CD14-positive monocyte (primary cell): Measurements from ENCODE around the gene ZNF697. TPM values are rescaled to one million over a fixed set of nuclear protein-coding genes. Genes with fewer than 3 reads are reported as not detected.

Experiments
- DNase-seq, 3 donors: peaks; one replicate each; pipeline ENCODE4 v3.0.0-alpha.2; 2011 to 2022
- H2AFZ ChIP-seq: 2 replicates; pipeline ENCODE4 v1.6.0; 2012; ENCODE audit warnings: mild to moderate bottlenecking, low read depth, low read length, inconsistent platforms; ENCODE audit not compliant: insufficient read depth, poor library complexity, severe bottlenecking
- H3K27ac ChIP-seq, 2 donors: 1 replicate in 1 of 2; 2 replicates in 1 of 2; pipeline ENCODE4 v1.5.1; 2012 to 2013; ENCODE audit warnings: low read length in 2 of 2, control low read depth in 1 of 2, inconsistent platforms in 1 of 2, low read depth in 1 of 2, mild to moderate bottlenecking in 1 of 2
- H3K27me3 ChIP-seq, 2 donors: one replicate each; pipeline versions ENCODE4 v1.6.0 to v1.6.1; 2011 to 2013; ENCODE audit warnings: low read length in 2 of 2; ENCODE audit not compliant: control insufficient read depth in 2 of 2, insufficient read depth in 2 of 2
- H3K36me3 ChIP-seq, 2 donors: replicated peaks in 1 of 2; 1 replicate in 1 of 2; 2 replicates in 1 of 2; pipeline versions ENCODE4 v1.5.1 to v1.6.1; 2012 to 2013; ENCODE audit warnings: low read length in 2 of 2, control low read depth in 1 of 2, inconsistent platforms in 1 of 2, mild to moderate bottlenecking in 1 of 2; ENCODE audit not compliant: insufficient read depth in 2 of 2, control insufficient read depth in 1 of 2
- H3K4me1 ChIP-seq, 2 donors: 1 replicate in 1 of 2; 2 replicates in 1 of 2; pipeline versions ENCODE4 v1.5.1 to v1.6.1; 2012 to 2013; ENCODE audit warnings: low read length in 2 of 2, control low read depth in 1 of 2, inconsistent platforms in 1 of 2, mild to moderate bottlenecking in 1 of 2, moderate library complexity in 1 of 2; ENCODE audit not compliant: insufficient read depth in 2 of 2, control insufficient read depth in 1 of 2
- H3K4me2 ChIP-seq: replicated peaks from 2 replicates; pipeline ENCODE3; 2012; ENCODE audit warnings: low read length, moderate library complexity, mild to moderate bottlenecking; ENCODE audit not compliant: poor library complexity, severe bottlenecking; ENCODE audit errors: extremely low read depth
- H3K4me3 ChIP-seq, 3 experiments: fragments of 200-600 bp in 1 of 3; sonication (generic) in 1 of 3; replicated peaks in 1 of 3; 1 replicate in 2 of 3; 2 replicates in 1 of 3; pipeline ENCODE4 v1.5.1; 2011 to 2013; ENCODE audit warnings: low read length in 3 of 3, mild to moderate bottlenecking in 3 of 3, control low read depth in 2 of 3, low read depth in 2 of 3, inconsistent platforms in 1 of 3, moderate library complexity in 1 of 3
- H3K79me2 ChIP-seq: 2 replicates; pipeline ENCODE4 v1.6.0; 2012; ENCODE audit warnings: mild to moderate bottlenecking, control low read depth, inconsistent platforms, low read length, moderate library complexity; ENCODE audit not compliant: insufficient read depth
- H3K9ac ChIP-seq: 2 replicates; pipeline ENCODE4 v1.6.0; 2017; ENCODE audit warnings: low read length, mild to moderate bottlenecking; ENCODE audit not compliant: insufficient read depth, poor library complexity, severe bottlenecking
- H3K9me3 ChIP-seq, 2 donors: replicated peaks in 1 of 2; 1 replicate in 1 of 2; 2 replicates in 1 of 2; pipeline versions ENCODE4 v1.5.1 to v1.6.1; 2012 to 2013; ENCODE audit warnings: low read length in 2 of 2, control low read depth in 1 of 2; ENCODE audit not compliant: control insufficient read depth in 1 of 2, insufficient read depth in 1 of 2
- H4K20me1 ChIP-seq: 2 replicates; pipeline ENCODE4 v1.6.0; 2012; ENCODE audit warnings: mild to moderate bottlenecking, low read length, control low read depth, moderate library complexity; ENCODE audit not compliant: insufficient read depth
- H3K27ac Mint-ChIP-seq, 7 donors: one replicate each; pipeline ENCODE4 v1.8.0; 2020; ENCODE audit warnings: mild to moderate bottlenecking in 7 of 7, mixed read lengths in 7 of 7, moderate library complexity in 6 of 7, inconsistent platforms in 2 of 7
- H3K27me3 Mint-ChIP-seq, 3 donors: one replicate each; pipeline ENCODE4 v1.8.0; 2021 to 2022; ENCODE audit warnings: low read depth in 3 of 3, mild to moderate bottlenecking in 3 of 3, mixed read lengths in 3 of 3, moderate library complexity in 3 of 3, inconsistent platforms in 1 of 3
- H3K36me3 Mint-ChIP-seq, 2 donors: one replicate each; pipeline ENCODE4 v1.8.0; 2020; ENCODE audit warnings: mixed read lengths in 2 of 2, inconsistent platforms in 1 of 2, mild to moderate bottlenecking in 1 of 2
- H3K4me1 Mint-ChIP-seq: one replicate; pipeline ENCODE4 v1.8.0; 2020; ENCODE audit warnings: mild to moderate bottlenecking, mixed read lengths
- H3K4me3 Mint-ChIP-seq, 2 donors: one replicate each; pipeline ENCODE4 v1.8.0; 2020; ENCODE audit warnings: mild to moderate bottlenecking in 2 of 2, mixed read lengths in 2 of 2, moderate library complexity in 1 of 2
- H3K9me3 Mint-ChIP-seq, 7 donors: one replicate each; pipeline ENCODE4 v1.8.0; 2020 to 2022; ENCODE audit warnings: mixed read lengths in 7 of 7, mild to moderate bottlenecking in 6 of 7, moderate library complexity in 6 of 7, inconsistent platforms in 2 of 7
- WGBS: methylation state at CpG from one replicate; pipeline ENCODE4 v1.1.5; 2013; ENCODE audit warnings: missing lambda C conversion rate; ENCODE audit not compliant: insufficient coverage; 5-methylcytosine and 5-hydroxymethylcytosine counted together
- intact Hi-C, 2 donors: fragments of 100-400 bp; cut with micrococcal nuclease; formaldehyde crosslinking; loops; one replicate each; pipeline versions ENCODE4 v1.15.0 to v1.15.1; 2023
- polyA plus RNA-seq, 3 donors: library from polyadenylated mRNA; depleted of rRNA in 1 of 3; unstranded in 2 of 3; stranded (reverse) in 1 of 3; fragments of 300-500 nt in 2 of 3; fragments of >200 nt in 1 of 3; fragmentation: Illumina TruSeq in 2 of 3; gene quantifications; 1 replicate in 2 of 3; 2 replicates in 1 of 3; pipeline ENCODE4 v1.2.3, GENCODE V29; 2012 to 2021
- TF ChIP-seq, protein P1 (sequence below): fragments of 200-600 bp; IDR thresholded peaks from one replicate; pipeline ENCODE4 v1.8.0; 2022; ENCODE audit warnings: antibody characterized with exemption, mild to moderate bottlenecking

Gene ZNF697
- polyA plus RNA-seq, 3 donors, result 0.37 to 3.1 (median 0.49) TPM

DNA sequence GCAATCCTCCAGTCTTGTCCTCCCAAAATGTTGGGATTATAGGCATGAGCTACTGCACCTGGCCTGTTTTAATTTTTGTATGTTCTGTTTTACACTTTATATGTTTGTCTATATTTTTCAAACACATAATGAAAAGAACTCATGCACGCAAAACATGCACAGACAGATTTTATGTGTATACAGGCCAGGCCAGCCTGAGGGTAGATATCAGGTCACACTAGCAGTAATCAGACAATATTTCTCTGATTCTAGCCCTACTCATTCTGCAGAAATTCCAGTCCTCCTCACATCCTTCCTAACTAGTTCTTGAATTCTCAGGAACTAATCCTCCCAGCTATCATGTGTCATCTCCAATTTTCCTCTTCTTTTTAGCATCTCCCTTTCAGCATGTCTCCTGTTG is 35.8 kb upstream of the ZNF697 start:
- H3K4me3 Mint-ChIP-seq, result no peak overlapping the region
- H3K36me3 Mint-ChIP-seq, result no peaks in the 10 kb centered on the region
- Histone ChIP-seq H3K79me2 (no peaks in the 10 kb centered on the region), H3K4me1 (no peaks in the 10 kb centered on the region), H3K36me3 (no peaks in the 10 kb centered on the region), H3K27ac (no peak overlapping the region), H3K9me3 (no peaks in the 10 kb centered on the region), H3K27me3 (no peaks in the 10 kb centered on the region), H3K9ac (no peak overlapping the region), H4K20me1 (no peaks in the 10 kb centered on the region), H2AFZ (no peak overlapping the region), H3K4me2 (no peak overlapping the region), H3K4me3 (no peak overlapping the region)
- WGBS, result 83% methylated on average over 1 of the region's 1 CpG
- H3K9me3 Mint-ChIP-seq, result peaks cover 0 to 2% (median 0%) of the 10 kb centered on the region in 7 donors
- H3K27ac Mint-ChIP-seq, result no peak overlapping the region
- no peak for DNase-seq
- peaks cover 2 to 4% (median 3%) of the 10 kb centered on the region in 3 donors for H3K27me3 Mint-ChIP-seq
- no peaks in the 10 kb centered on the region for H3K4me1 Mint-ChIP-seq
- TF ChIP-seq, protein P1, sequence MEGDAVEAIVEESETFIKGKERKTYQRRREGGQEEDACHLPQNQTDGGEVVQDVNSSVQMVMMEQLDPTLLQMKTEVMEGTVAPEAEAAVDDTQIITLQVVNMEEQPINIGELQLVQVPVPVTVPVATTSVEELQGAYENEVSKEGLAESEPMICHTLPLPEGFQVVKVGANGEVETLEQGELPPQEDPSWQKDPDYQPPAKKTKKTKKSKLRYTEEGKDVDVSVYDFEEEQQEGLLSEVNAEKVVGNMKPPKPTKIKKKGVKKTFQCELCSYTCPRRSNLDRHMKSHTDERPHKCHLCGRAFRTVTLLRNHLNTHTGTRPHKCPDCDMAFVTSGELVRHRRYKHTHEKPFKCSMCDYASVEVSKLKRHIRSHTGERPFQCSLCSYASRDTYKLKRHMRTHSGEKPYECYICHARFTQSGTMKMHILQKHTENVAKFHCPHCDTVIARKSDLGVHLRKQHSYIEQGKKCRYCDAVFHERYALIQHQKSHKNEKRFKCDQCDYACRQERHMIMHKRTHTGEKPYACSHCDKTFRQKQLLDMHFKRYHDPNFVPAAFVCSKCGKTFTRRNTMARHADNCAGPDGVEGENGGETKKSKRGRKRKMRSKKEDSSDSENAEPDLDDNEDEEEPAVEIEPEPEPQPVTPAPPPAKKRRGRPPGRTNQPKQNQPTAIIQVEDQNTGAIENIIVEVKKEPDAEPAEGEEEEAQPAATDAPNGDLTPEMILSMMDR, result no peak
- intact Hi-C loops, result no loop called here

DNA sequence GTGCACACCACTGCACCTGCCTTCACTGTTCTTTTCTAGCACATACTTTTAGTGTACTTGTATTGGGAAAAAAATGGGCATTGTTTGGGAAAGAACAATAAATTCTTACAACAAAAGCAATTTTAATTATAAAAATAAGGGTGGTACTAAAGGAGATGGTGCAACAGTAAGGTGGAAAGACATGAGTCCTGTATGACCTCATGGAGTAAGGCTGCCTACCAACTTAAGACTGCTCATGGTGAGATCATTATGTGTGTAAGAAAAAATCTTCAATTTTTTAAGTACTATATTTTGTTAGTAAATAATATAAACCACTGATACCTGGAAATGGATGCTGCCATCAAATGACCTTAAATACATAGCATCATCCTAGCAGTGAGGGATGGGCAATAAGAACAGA is 34.1 kb upstream of the ZNF697 start:
- intact Hi-C loops, result no loop called here
- H3K4me3 Mint-ChIP-seq, result no peak overlapping the region
- H3K27ac Mint-ChIP-seq, result no peak overlapping the region
- TF ChIP-seq, protein P1, result no peak
- H3K27me3 Mint-ChIP-seq, result peaks cover 2 to 3% (median 2%) of the 10 kb centered on the region in 3 donors
- Histone ChIP-seq H4K20me1 (no peaks in the 10 kb centered on the region), H3K27ac (no peak overlapping the region), H3K4me2 (no peak overlapping the region), H3K36me3 (no peaks in the 10 kb centered on the region), H3K79me2 (no peaks in the 10 kb centered on the region), H2AFZ (no peak overlapping the region), H3K4me3 (no peak overlapping the region), H3K9ac (no peak overlapping the region), H3K27me3 (no peaks in the 10 kb centered on the region), H3K9me3 (no peaks in the 10 kb centered on the region), H3K4me1 (no peaks in the 10 kb centered on the region)
- H3K9me3 Mint-ChIP-seq, result peaks cover 0 to 2% (median 0%) of the 10 kb centered on the region in 7 donors
- H3K4me1 Mint-ChIP-seq, result no peaks in the 10 kb centered on the region
- no peaks in the 10 kb centered on the region for H3K36me3 Mint-ChIP-seq
- no peak for DNase-seq
